Bronchial smooth muscle cell (primary cell): ENCODE results near the gene FOLH1. TPM values are rescaled to one million over a fixed set of nuclear protein-coding genes. Genes with fewer than 3 reads are reported as not detected.

Source experiments
- total RNA-seq: library from RNA; depleted of rRNA; stranded (reverse); fragments of >200 nt; gene quantifications from 2 replicates; pipeline ENCODE4 v1.2.1, GENCODE V29; 2014

The FOLH1 gene
- total RNA-seq, result not detected in 2 replicates

GRCh38 chr11:49208006-49208721 is at the start of gene FOLH1:
Gene FOLH1 (minus strand): TSS chr11:49208602. CDS start chr11:49208409, 193 bp downstream.

Other genes with a start within 250 kb of the FOLH1 start
- not detected in 2 replicates for gene TRIM51G, start 224.7 kb downstream of the FOLH1 start, total RNA-seq
- not detected in 2 replicates for gene TRIM49B, start 179.8 kb downstream of the FOLH1 start, total RNA-seq
- not detected in 2 replicates for gene TRIM64C, start 149.5 kb downstream of the FOLH1 start, total RNA-seq